Activated CD8-positive, alpha-beta memory T cell treated with anti-CD3 and anti-CD28 coated beads, Interleukin-2, amount 50 U/mL, for 24 hours (primary cell): ENCODE measurements around the gene ANP32B.

Source experiments
- DNase-seq: peaks from one replicate; pipeline ENCODE4 v3.0.0-alpha.2; 2020; ENCODE audit errors: extremely low read depth

The ANP32B gene

DNA sequence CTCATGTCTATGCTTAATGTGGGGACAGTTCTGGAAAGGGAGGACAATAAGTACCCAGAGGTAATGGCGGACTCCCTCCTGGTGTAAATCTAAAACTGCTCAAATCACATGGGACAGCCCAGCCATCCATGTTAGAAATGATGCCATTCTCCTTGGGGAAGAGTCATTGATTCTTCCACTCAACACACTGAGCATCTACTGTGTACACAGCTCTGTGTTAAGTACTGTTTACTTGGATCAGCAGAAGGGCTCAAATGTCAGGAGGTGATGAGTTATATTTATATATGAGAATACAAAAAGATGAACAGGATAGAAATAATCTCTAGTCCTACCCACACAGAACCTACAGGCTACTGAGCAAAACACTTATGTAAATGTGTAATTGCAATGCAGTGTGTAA, 41.6 kb downstream of the ANP32B start:
- no peak for DNase-seq

DNA sequence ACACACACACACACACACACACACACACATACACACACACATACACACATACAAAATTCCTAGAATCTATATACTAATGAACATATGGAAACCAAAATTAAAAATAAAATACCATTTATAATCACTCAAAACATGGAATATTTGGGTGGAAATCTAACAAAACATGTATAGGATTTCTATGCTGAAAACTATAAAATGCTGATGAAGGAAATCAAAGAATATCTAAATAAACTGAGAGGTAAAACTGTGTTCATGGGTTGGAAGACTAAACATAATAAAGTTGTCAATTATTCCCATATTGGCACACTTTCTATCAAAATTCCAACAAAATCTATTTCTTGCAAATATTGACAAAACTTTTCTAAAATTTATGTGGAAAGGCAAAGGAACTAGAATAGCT, 48.0 kb downstream of the ANP32B start:
- no peak for DNase-seq

DNA sequence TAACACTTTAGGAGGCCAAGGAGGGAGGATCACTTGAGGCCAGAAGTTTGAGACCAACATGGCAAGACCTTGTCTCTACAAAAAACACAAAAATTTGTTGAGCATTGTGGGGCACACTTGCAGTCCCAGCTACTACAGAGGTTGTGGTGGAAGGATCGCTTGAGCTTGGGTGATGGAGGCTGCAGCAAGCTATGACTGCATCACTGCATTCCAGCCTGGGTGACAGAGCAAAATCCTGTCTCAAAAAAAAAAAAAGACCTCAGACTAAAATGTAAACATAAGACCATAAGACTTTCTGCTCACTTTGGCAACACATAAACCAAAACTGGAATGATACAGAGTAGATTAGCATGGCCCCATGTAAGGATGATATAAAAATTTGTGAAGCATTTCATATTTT, 48.8 kb downstream of the ANP32B start:
- DNase-seq = no peak

DNA sequence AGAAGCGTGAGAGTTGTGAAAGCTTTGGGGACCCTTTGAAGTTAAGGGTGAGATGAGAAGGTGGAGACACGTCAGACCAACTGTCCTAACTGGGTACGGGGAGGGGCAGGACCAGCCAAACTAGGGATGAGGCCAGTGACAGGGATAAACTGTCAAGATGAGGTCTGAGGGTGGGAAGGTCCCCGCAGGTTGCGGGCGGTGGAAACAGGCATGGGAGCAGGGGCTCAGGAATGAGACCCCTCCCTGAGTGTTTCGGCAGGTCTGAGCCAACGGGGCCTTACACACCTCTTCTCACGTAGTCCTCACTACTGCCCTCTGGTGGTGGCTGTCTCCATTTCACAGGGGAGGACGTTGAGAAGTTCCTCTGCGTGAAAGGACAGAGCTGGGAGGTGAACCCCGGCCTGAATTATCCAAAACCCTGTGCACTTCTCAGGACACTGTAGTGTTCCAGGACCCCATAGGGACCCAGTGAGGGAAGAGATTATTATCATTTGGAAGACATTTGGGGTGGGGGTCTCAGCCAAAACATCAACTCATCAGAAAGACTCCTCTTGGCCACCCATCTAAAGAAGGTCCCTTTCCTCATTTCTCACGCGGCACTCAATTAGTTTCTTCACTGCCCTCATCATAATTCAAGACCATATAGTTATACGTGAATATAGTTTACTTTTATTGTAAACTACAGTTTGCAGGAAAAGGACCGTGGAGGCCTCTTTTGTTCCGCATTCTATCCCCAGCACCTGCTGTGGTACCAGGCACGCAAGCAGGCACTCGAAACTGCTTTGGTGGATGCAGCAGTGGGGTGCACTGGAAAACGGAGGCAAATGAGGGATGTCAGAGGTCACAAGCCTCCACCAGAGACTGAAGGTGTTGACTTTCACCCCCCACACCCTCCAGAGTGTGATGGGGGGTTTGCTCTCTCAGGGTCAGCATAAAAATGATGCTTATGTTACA, 51.7 kb downstream of the ANP32B start:
- peak; percentile 78 for DNase-seq

DNA sequence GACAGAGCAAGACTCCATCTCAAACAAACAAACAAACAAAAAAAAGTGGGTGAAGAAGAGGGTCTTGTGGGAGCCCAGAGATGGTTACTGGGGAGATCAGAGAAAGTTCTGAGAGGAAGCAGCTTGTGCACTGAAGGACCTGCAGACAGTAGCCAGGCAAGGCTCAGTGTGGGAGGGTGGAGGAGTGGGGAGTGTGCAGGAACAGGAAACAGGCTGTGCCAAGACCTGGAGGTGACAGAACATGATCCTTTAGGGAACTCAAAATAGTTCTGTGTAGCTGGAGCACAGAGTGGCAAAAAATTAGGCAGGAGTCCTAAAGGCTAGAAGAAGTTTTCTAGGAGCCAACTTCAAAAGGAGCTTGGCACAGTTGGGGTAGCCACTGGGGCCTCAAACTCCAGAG, 54.2 kb downstream of the ANP32B start:
- DNase-seq = no peak

DNA sequence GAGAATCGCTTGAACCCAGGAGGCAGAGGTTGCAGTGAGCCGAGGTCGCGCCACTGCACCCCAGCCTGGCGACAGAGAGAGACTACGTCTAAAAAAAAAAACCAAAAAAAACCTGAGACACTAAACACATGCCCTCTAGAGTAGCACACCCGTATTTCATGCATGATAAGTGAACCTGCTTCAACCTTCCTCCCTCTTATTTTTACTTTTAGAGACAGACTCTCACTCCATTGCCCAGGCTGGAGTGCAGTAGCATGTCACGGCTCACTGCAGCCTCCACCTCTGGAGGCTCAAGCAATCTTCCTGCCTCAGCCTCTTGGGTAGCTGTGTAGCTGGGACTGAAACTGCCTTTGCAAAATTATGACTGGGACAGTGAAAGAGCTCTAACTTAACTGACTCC, 55.8 kb downstream of the ANP32B start:
- no peak for DNase-seq

DNA sequence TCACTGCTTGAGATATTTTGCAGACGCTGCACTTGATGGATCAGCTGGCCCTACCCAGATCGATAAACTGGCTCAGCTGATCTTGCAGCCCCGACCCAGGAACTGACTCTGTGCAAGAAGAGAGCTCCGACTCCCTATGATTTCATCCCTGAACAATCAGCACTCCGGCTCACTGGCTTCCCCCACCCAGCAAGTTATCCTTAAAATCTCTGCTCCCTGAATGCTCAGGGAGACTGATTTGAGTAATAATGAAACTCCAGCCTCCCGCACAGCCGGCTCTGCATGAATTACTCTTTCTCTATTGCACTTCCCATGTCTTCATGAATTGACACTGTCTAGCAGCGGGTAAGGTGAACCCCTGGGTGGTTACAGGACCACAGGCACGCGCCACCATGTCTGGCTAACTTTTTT, 56.5 kb downstream of the ANP32B start:
- no peak for DNase-seq

DNA sequence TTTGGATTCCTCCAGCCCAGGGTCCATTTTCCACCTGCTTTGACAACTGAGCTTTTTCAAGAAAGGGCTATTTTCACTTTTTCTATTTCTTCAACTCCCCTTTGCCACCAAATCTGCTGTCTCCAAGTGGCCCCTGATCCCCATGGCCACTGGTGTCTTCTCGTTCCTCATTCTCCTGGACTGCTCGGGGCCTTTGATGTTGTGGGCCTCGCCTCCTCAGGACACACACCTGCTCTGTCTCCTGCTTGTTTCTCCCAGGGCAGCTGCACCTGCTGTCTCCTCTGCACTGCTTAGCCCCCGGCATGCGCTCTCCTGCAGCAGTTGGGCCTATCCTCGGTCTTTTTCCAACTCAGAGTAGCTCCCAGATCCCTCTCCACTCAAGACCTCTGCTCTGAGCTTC, 57.1 kb downstream of the ANP32B start:
- DNase-seq = no peak

DNA sequence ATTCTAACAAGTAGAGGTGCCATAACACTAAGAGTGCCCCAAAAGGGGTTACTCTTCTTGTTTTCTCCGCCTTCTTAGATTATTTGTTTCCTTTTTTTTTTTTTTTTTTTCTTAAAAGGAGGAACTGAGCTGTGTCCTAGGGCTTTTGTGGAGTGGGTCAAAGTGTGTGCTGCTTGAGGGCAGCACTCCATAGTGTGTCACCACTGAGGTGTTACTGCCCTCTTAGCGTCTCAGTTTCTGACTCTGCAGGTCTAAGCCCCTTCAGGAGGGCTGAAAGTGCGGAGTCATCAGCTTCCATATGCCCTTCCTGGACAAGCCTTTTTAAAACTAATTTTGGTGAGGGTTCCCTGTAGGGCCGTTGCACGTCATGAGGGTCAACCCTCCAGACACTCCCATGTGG, 60.8 kb downstream of the ANP32B start:
- DNase-seq = no peak

DNA sequence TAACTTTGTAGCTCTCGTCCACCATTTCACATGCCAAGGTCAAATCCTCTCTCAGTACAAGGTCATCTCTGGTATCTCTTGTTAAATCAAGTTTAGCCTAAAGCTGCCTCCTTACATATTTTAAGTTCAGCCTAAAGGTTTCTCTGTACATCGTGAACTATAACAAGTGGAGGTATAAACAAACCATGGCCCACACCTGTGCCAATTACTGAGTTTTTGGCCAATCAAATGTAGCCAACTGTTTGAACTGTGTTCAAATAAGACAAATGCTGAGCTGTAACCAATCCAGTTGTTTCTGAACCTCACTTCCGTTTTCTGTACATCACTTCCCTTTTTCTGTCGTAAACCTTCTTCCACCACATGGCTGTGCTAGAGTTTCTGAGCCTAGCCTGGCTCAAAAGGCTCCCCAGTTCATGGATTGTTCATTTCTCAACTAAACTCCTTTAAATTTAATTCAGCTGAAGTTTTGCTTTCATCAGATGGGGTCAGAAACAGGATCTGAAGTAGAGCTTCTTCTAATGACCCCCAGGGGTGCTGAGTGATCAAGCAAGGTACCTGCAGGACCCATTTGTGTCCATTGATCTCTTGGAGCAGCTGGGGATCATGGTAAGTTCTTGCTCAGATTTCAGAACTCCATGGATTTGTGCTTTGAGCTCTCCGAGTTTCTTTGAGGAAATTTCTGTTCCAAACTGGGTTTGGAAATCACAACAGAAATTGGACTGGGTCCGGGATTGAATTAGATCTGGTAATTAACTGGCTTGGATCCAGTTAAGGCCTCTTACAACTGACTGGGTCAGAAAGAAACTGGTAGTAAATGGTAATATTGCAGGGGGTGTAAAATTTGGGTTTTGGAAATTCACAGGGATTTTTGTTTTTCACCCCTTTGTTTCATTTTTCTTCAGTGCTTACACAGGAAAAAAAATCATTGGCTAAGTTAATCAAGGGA, 62.4 kb downstream of the ANP32B start:
- DNase-seq = peak; percentile 2

DNA sequence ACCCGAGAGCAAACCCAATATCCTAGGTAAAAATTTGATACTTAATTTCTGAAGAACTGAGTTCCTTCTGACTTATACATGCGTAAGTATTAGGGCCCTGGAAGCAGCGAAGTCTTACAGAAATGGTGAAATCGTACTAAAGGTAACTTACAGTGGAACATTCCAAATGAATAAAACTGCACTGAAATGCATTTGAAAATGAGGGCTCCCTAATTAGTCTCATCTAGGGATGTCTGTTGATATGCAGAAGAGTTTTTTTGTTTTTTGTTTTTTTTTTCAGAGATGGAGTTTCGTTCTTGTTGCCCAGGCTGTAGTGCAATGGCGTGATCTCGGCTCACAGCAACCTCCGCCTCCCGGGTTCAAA, 63.0 kb downstream of the ANP32B start:
- no peak for DNase-seq

DNA sequence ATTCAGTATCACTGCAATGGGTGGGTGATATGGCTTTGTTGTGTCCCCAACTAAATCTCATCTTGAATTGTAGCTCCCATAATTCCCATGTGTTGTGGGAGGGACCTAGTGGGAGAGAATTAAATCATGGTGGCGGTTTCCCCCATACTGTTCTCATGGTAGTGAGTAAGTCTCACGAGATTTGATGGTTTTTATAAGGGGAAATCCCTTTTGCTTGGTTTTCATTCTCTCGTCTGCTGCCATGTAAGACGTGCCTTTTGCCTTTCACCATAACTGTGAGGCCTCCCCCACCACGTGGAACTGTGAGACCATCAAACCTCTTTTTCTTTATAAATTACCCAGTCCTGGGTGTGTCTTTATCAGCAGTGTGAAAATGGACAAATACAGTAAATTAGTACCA, 63.9 kb downstream of the ANP32B start:
- no peak for DNase-seq

DNA sequence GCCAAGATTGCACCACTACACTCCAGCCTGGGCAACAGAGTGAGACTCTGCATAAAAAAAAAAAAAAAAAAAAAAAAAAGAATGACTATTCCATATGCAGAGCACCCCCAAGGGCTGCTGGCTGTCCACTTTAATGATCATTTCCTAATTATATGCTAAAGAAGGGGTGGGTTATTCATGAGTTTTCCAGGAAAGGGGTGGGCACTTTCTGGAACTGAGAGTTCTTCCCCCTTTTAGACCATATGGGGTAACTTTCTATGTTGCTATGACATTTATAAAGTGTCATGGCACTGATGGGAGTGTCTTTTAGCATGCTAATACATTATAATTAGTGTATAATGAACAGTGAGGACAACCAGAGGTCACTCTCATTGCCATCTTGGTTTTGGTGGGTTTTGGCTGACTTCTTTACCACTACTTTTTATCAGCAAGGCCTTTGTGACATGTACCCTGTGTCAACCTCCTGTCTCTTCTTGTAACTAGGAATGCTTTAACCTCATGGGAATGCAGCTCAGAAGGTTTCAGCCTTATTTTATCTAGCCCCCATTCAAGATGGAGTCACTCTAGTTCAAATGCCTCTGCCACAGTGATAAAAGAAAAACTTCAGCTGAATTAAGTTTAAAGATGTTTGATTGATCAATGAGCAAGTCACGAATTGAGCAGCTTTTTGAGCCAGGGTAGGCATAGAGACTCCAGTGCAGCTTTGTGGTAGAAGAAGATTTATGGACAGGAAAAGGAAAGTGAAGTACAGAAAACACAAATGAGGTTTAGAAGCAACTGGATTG, 66.3 kb downstream of the ANP32B start:
- DNase-seq = no peak

DNA sequence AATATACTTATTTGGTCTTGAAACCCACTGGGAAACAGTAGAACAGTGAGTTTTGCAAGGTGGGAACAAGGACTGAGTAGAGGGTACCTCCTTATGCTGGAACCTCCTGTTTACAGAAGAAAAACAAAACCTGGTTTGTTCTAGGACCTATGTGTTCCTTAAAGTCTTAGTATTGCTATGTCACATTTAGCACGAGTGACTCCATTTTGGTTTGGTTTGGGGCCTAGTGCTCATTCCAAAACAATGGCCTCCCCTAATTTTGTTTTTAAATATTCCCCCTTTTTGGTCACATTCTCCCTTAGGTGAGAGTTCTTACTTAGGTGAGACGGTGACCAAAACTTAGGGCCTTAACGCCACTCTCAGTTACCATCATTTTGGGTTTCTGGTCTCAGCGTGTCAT, 67.2 kb downstream of the ANP32B start:
- DNase-seq = no peak

DNA sequence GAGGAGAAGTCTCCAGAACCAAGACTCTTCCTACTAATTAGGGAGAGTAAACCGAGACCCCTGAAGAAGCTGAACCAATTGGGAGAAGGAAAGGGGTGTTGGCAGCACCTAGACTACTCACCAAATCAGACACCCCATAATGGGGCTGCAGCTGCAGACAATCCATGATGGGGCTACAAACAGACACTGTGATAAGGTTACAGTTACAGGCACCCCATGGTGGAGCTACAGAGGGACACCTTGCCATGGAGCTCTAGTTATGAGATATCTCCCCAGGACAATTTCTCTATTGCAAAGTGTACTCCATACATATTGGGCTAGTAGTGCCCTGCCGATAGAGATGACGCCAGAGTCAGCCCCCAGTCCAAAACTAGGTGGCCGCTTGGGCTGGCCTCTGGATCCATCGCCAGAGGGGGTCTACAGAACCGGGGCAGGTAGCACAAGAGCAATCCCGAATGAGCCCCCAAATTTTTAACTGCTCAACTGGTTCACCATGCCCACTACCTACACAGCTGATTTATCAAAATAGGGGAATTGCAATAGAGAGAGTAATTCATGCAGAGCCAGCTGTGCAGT, 71.3 kb downstream of the ANP32B start:
- DNase-seq = no peak

DNA sequence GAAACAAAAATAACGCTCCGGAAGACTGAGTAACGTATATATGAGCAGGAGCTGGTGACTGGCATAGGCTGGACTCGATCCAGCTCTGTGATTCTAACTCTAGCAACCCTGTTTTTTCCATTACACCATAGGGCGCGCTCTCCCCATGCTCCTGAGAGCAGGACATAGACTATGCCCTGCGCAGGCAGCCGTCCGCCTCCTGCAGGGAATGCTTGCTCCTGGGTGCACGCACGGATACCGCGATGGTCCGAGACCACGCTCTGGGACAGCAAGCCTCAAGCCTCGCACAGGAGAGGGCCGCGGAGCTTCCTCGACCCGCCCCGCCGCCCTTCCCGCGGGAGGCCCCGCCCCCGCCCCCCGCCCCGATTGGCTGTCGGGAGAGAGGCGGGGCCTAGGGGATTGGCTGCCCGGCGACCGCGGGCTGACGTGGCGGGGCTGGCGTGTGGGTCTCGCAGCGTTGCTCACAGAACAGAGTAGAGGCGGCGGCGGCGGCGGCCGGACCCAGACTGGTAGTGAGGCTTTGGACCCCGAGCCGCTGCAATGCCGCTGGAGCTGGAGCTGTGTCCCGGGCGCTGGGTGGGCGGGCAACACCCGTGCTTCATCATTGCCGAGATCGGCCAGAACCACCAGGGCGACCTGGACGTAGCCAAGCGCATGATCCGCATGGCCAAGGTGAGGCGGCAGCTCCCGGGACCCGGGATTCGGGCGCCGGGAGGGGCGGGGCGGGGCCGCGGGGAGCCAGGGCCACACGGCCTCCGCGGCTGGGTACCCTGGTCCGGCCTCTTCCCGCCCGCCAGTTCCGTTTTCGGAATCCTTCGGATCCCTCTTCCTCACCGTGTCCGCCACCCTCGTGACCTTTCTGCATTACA, 73.4 kb downstream of the ANP32B start, which contains the start of gene NANS:
Gene NANS, plus strand, starts transcription at position 464 of the 869 bp plus-strand sequence. Its CDS starts 77 bp downstream, at position 541.
- DNase-seq = peak; percentile 78

DNA sequence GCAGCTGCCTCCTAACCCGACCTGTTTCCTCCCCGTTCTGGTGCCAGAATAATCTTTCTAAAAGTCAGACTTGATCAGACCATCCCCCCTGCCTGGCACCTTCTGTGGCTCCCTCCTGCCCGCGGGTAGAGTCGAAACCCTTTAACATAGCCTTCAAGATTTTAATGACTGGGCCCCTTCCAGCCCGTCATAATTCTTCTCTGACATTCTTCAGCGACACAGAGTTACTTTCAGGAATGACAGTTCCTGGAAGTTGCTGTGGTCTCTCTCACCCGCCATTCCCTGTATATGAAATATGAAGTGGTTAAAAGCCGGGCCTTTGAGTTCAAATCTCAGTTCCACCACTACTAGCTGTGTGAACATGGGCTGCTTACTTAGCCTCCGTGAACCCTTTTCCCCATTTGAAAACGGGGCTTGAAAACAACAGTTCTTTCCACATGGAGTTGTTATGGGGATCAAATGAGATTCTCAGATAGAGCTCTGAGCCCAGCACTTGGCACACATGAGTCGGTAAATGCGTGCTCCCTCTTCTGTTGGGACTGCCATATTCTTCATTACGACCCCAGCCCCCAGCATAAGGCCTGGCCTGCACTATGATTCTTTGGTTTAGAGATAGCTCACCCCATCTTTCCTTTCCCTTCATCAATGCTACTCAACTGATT, 74.1 kb downstream of the ANP32B start:
- no peak for DNase-seq

DNA sequence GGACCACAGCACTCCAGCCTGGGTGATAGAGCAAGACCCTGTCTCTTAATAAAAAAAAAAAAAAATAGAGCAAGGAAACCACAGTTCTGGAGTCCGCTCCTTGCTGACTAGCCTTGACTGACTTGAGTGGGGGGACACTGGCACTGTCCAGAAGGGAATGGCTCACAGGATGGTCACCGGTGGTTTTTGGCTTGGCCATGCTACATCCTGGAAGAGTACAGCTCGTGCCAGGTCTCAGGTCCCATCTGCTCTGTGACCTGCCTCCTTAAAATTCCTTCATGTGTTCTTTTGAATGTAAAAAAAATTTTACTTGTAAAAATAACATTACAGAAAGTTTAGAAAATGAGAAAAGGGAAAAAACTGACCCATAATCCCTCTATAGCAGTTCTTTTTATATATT, 79.0 kb downstream of the ANP32B start:
- no peak for DNase-seq

DNA sequence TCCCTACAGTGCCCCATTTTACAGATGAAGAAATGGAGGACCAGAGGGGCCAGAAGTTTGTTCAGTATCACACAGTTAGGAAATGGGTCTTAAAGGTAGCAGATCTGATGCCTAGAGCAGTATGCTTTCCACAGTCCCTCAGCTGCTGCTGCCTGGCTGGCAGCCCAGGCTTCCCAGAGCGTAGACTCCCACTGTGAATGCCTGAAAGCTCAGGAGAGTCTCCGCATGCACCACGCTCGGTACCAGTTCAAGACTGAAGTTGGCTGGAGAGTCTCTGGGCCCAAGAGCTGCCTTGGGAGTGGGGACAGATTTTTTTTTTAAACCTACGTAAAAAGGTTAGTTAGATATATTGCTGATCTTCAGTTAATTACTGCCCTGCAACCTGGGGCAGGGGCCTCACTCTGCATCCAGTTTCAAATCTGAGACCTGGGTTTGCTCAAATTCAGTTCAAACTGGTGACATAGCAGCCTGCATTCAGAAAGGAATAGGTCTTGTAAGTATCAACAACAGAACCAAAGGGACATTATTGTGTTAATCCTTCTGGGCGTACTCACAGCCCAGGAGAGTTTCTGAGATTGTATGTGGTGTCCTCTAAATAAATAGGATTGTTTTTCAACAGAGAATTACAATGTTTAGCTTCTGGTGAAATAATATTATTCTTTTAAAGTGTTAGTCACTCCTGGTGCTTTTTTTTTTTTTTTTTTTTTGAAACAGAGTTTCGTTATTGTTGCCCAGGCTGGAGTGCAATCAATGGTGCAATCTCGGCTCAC, 81.7 kb downstream of the ANP32B start:
- DNase-seq = no peak
